Measurements from ENCODE around the gene ESR2.
"Not testable (repeated sequence)": the region's sequence is repeated elsewhere in the genome, so short reads cannot be mapped to it uniquely, and the experiment has no call there.

The ESR2 gene

GRCh38 chr14:64293976-64294671, at the start of gene ESR2:
Gene ESR2 (minus strand): TSS chr14:64294371. CDS start chr14:64282985, 11,386 bp downstream.
- peak; percentile 5 for DNase-seq

GRCh38 chr14:64340560-64341196, 46.5 kb upstream of the ESR2 start:
- peak; percentile 61 for DNase-seq

- DNase-seq, result peak; percentile 99
Observed at GRCh38 chr14:64338616-64339316, 44.6 kb upstream of the ESR2 start.

- DNase-seq, result peak; percentile 16
Observed at GRCh38 chr14:64337888-64338615, 43.9 kb upstream of the ESR2 start.

- no peak for DNase-seq
Observed at GRCh38 chr14:64329149-64329548, 35.0 kb upstream of the ESR2 start.

GRCh38 chr14:64326502-64326901, 32.3 kb upstream of the ESR2 start:
- DNase-seq, result no peak

GRCh38 chr14:64324895-64325294, 30.7 kb upstream of the ESR2 start:
- DNase-seq, result no peak

- DNase-seq, result no peak
Observed at GRCh38 chr14:64324461-64324860, 30.3 kb upstream of the ESR2 start.

GRCh38 chr14:64320362-64320761, 26.2 kb upstream of the ESR2 start:
- peak; percentile 22 for DNase-seq

GRCh38 chr14:64318695-64319094, 24.5 kb upstream of the ESR2 start:
- not testable (repeated sequence) for DNase-seq

- peak; percentile 52 for DNase-seq
Observed at GRCh38 chr14:64303471-64303917, 9.3 kb upstream of the ESR2 start.

GRCh38 chr14:64298773-64299172, 4.6 kb upstream of the ESR2 start:
- DNase-seq, result no peak

- no peak for DNase-seq
Observed at GRCh38 chr14:64296561-64296960, 2.4 kb upstream of the ESR2 start.

GRCh38 chr14:64294672-64295413, 672 bp upstream of the ESR2 start:
- no peak for DNase-seq

GRCh38 chr14:64292197-64292596, 2.0 kb downstream of the ESR2 start:
- DNase-seq, result no peak

- DNase-seq, result no peak
Observed at GRCh38 chr14:64289571-64289970, 4.6 kb downstream of the ESR2 start.

- no peak for DNase-seq
Observed at GRCh38 chr14:64281805-64282204, 12.4 kb downstream of the ESR2 start.

GRCh38 chr14:64279704-64280668, 14.2 kb downstream of the ESR2 start:
- DNase-seq, result no peak

GRCh38 chr14:64278458-64278857, 15.7 kb downstream of the ESR2 start:
- DNase-seq, result no peak

GRCh38 chr14:64272019-64272418, 22.2 kb downstream of the ESR2 start:
- no peak for DNase-seq

GRCh38 chr14:64266239-64266638, 27.9 kb downstream of the ESR2 start:
- peak; percentile 34 for DNase-seq
